GM23338 (cell line): ENCODE results near the gene CYP4B1. TPM values are rescaled to one million over a fixed set of nuclear protein-coding genes. Genes with fewer than 3 reads are reported as not detected.

Experiments used
- ATAC-seq: fragments of 200-7000 bp; cut with Tn5 transposase; 3 replicates; pipeline ENCODE4 v1.9.1; 2020
- DNase-seq: peaks from one replicate; pipeline ENCODE4 v3.0.0-alpha.2; 2015; ENCODE audit warnings: low spot score
- H2AFZ ChIP-seq: fragments of 200-600 bp; sonication (generic); 2 replicates; pipeline ENCODE4 v1.8.0; 2016; ENCODE audit warnings: antibody characterized with exemption, mild to moderate bottlenecking, moderate library complexity
- H3F3A ChIP-seq: fragments of 200-600 bp; sonication (generic); replicated peaks from 2 replicates; pipeline ENCODE4 v1.8.0; 2017; ENCODE audit warnings: antibody characterized with exemption, mixed run types, low read depth
- H3K27ac ChIP-seq: fragments of 200-600 bp; sonication (generic); 2 replicates; pipeline ENCODE4 v1.6.1; 2016; ENCODE audit warnings: low read depth
- H3K27me3 ChIP-seq: fragments of 200-600 bp; sonication (generic); 2 replicates; pipeline ENCODE4 v1.8.0; 2016; ENCODE audit warnings: mild to moderate bottlenecking, mixed run types, moderate library complexity; ENCODE audit not compliant: insufficient read depth
- H3K36me3 ChIP-seq: fragments of 200-600 bp; sonication (generic); 2 replicates; pipeline ENCODE4 v1.8.0; 2016; ENCODE audit warnings: mild to moderate bottlenecking; ENCODE audit not compliant: insufficient read depth
- H3K4me1 ChIP-seq: fragments of 200-600 bp; sonication (generic); 2 replicates; pipeline ENCODE4 v1.8.0; 2016; ENCODE audit warnings: mild to moderate bottlenecking, moderate library complexity; ENCODE audit not compliant: insufficient read depth
- H3K4me2 ChIP-seq: fragments of 200-600 bp; sonication (generic); 2 replicates; pipeline ENCODE4 v1.7.1; 2017; ENCODE audit warnings: mixed run types
- H3K4me3 ChIP-seq: fragments of 200-600 bp; sonication (generic); 2 replicates; pipeline ENCODE4 v1.6.1; 2016; ENCODE audit warnings: mixed run types
- H3K79me2 ChIP-seq: fragments of 200-600 bp; sonication (generic); replicated peaks from 2 replicates; pipeline ENCODE4 v1.8.0; 2017; ENCODE audit warnings: mild to moderate bottlenecking; ENCODE audit not compliant: insufficient read depth
- H3K9me2 ChIP-seq: fragments of 200-600 bp; sonication (generic); 2 replicates; pipeline ENCODE4 v1.8.0; 2017; ENCODE audit not compliant: insufficient read depth
- H4K20me1 ChIP-seq: fragments of 200-600 bp; sonication (generic); replicated peaks from 2 replicates; pipeline ENCODE4 v1.8.0; 2017; ENCODE audit warnings: mild to moderate bottlenecking; ENCODE audit not compliant: insufficient read depth
- H3K27ac Mint-ChIP-seq: 2 replicates; pipeline ENCODE4 v1.8.0; 2020; ENCODE audit warnings: inconsistent platforms, mild to moderate bottlenecking, moderate library complexity, mixed read lengths
- H3K27me3 Mint-ChIP-seq: 3 replicates; pipeline ENCODE4 v1.8.0; 2022; ENCODE audit warnings: low read depth, mild to moderate bottlenecking, moderate library complexity, mixed read lengths, inconsistent platforms; ENCODE audit not compliant: insufficient read depth, poor library complexity
- H3K36me3 Mint-ChIP-seq: 3 replicates; pipeline ENCODE4 v1.8.0; 2021; ENCODE audit warnings: low read depth, mild to moderate bottlenecking, inconsistent platforms, moderate library complexity, mixed read lengths
- H3K4me1 Mint-ChIP-seq: 3 replicates; pipeline ENCODE4 v1.8.0; 2020; ENCODE audit warnings: mild to moderate bottlenecking, inconsistent platforms, mixed read lengths
- H3K4me3 Mint-ChIP-seq: 3 replicates; pipeline ENCODE4 v1.8.0; 2021; ENCODE audit warnings: moderate library complexity, mild to moderate bottlenecking, inconsistent platforms, mixed read lengths
- H3K9me3 Mint-ChIP-seq: 3 replicates; pipeline ENCODE4 v1.8.0; 2020; ENCODE audit warnings: moderate library complexity, mild to moderate bottlenecking, inconsistent platforms, mixed read lengths
- CTCF ChIP-seq, 2 experiments: fragments of 200-600 bp in 1 of 2; sonication (generic) in 1 of 2; conservative IDR thresholded peaks; 2 replicates each; pipeline versions ENCODE4 v1.5.1 to v1.6.1; 2016 to 2017; ENCODE audit warnings: antibody characterized with exemption in 2 of 2, low read depth in 2 of 2, mild to moderate bottlenecking in 2 of 2, moderate library complexity in 1 of 2
- EZH2 ChIP-seq: fragments of 200-600 bp; sonication (generic); IDR thresholded peaks from one replicate; pipeline ENCODE4 v1.8.0; 2017; ENCODE audit warnings: antibody characterized with exemption, mild to moderate bottlenecking, low read depth; ENCODE audit not compliant: unreplicated experiment
- POLR2AphosphoS5 ChIP-seq: IDR thresholded peaks from 2 replicates; pipeline ENCODE4 v1.6.1; 2016; ENCODE audit warnings: antibody characterized with exemption, low read depth
- REST ChIP-seq: IDR thresholded peaks from one replicate; pipeline ENCODE4 v1.6.1; 2018; ENCODE audit warnings: antibody characterized with exemption; ENCODE audit not compliant: unreplicated experiment
- STAT1 ChIP-seq: IDR thresholded peaks from one replicate; pipeline ENCODE4 v1.6.1; 2016; ENCODE audit warnings: antibody characterized with exemption; ENCODE audit not compliant: unreplicated experiment
- ZNF331 ChIP-seq: fragments of 250-450 bp; sonication (Bioruptor Pico); IDR thresholded peaks from 2 replicates; pipeline ENCODE4 v1.5.0; 2020; ENCODE audit warnings: low read depth, mild to moderate bottlenecking, moderate library complexity
- polyA plus RNA-seq: library from polyadenylated mRNA; unstranded; fragments of >200 nt; fragmentation: Nextera tagmentation; extraction: Ambion mirVana; gene quantifications from 2 replicates; pipeline ENCODE4 v1.2.1, GENCODE V29; 2016
- total RNA-seq: library from RNA; depleted of rRNA; stranded (reverse); fragments of >200 nt; shearing (Covaris generic); gene quantifications from 2 replicates; pipeline ENCODE4 v1.2.3, GENCODE V29; 2014

The CYP4B1 gene
- total and polyA plus RNA-seq, 2 experiments from 2014 or later = not detected

GRCh38 chr1:46768445-46768844 lies 30.4 kb upstream of the CYP4B1 start (continued):
- TF ChIP-seq CTCF (conservative IDR thresholded peaks at IDR 0.05; ENCODE audit: low read depth in 2 of 2) (no peak), ZNF331 (no peak), STAT1 (no peak), REST (no peak), POLR2AphosphoS5 (no peak)

GRCh38 chr1:46769028-46769740 lies 29.7 kb upstream of the CYP4B1 start:
- H3K36me3 ChIP-seq = no peaks in the 10 kb centered on the region; the same call in none of the 2 replicates
- no peak overlapping the region for H3K4me2 ChIP-seq
- ATAC-seq (no peak), DNase-seq (no peak)
- peaks cover 4% of the 10 kb centered on the region; the same call in 1 of the 2 replicates for H3K9me2 ChIP-seq
- H4K20me1 ChIP-seq = no peaks in the 10 kb centered on the region
- H3K4me1 Mint-ChIP-seq = no peaks in the 10 kb centered on the region; the same call in 2 of the 3 replicates
- peaks cover 34% of the 10 kb centered on the region for H3K36me3 Mint-ChIP-seq
- H3K27ac ChIP-seq = no peak overlapping the region
- H3K27me3 Mint-ChIP-seq = peaks cover 10% of the 10 kb centered on the region
- no peaks in the 10 kb centered on the region for H3F3A ChIP-seq
- no peaks in the 10 kb centered on the region for H3K4me1 ChIP-seq
- peaks cover 55% of the 10 kb centered on the region for H3K9me3 Mint-ChIP-seq
- H3K79me2 ChIP-seq = no peaks in the 10 kb centered on the region
- H2AFZ ChIP-seq = no peak overlapping the region
- no peak overlapping the region for H3K4me3 Mint-ChIP-seq
- H3K27ac Mint-ChIP-seq = no peak overlapping the region
- no peak overlapping the region for H3K4me3 ChIP-seq
- no peaks in the 10 kb centered on the region for H3K27me3 ChIP-seq
- TF ChIP-seq EZH2 (no peak), CTCF (conservative IDR thresholded peaks at IDR 0.05; ENCODE audit: low read depth in 2 of 2) (no peak), REST (no peak)
